ENCODE results near the gene MAN2A1.

The MAN2A1 gene

DNA sequence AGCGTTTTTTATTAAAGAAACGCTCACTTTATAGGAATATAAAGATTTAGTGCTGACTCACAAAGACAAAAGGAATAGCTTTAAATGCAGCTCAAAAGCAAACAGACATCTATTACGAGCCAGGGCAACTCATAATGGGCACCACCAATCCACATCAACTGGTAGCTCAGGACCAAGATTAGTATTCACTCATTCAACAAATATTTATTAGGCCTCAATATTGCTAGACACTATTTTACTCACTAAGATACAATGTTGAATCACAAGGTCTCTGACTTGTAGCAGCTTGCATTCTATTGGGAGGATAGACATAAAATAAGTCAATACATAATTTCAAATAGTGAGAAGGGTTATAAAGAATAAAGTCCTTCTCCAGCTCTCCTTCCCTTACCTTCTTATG lies 8.0 kb upstream of the MAN2A1 start:
- DNase-seq (ENCODE audit: low read depth in 2 of 2) = no peak

- no peak for DNase-seq (ENCODE audit: low read depth in 2 of 2)
Measured at GRCh38 chr5:109682383-109682782, 7.3 kb upstream of the MAN2A1 start.

- no peak for DNase-seq (ENCODE audit: low read depth in 2 of 2)
Measured at GRCh38 chr5:109685916-109686315, 3.8 kb upstream of the MAN2A1 start.

DNA sequence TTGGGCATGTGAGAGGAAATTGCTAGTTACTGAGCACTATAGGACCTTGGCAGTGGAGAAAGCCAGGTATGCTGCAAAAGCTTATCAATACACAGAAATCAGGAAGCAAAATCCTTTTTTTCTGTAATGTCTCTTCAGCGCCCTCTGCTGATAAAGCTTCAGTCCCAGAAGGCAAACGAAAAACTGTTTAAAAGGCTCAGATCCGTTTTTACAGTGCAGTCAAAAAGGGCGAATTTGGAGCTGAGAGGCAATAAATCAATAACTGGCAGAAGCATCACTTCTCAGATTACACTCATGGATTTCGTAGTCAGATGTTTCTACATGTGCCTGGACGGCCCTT lies 1.1 kb upstream of the MAN2A1 start:
- no peak for DNase-seq (ENCODE audit: low read depth in 2 of 2)

GRCh38 chr5:109688970-109689739 lies 572 bp upstream of the MAN2A1 start:
- peak; percentile 42 to 58 for DNase-seq (ENCODE audit: low read depth in 2 of 2)

GRCh38 chr5:109690242-109690974 lies 681 bp downstream of the MAN2A1 start:
- peak; percentile 2 to 21 for DNase-seq (ENCODE audit: low read depth in 2 of 2)

GRCh38 chr5:109690975-109691574 lies 1.3 kb downstream of the MAN2A1 start:
- DNase-seq (ENCODE audit: low read depth in 2 of 2) = peak in 1 of 2 donors; percentile 20

- DNase-seq (ENCODE audit: low read depth in 2 of 2) = no peak
Measured at GRCh38 chr5:109691996-109692395, 2.3 kb downstream of the MAN2A1 start.

DNA sequence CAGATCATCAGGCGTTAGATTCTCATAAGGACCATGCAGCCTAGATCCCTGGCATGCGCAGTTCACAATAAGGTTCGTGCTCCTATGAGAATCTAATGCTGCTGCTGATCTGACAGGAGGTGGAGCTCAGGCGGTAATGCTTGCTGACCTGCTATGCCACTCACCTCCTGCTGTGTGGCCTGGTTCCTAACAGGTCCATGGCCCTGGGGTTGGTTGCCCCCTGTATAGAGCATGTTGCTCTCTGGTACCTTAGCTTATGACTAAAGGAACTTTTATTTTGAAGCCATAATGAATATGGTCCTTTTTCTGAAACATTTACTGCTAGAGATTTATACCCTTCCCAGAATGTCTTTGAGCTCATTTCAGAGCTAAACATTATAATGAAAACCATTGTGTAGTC lies 3.1 kb downstream of the MAN2A1 start:
- DNase-seq (ENCODE audit: low read depth in 2 of 2) = no peak

DNA sequence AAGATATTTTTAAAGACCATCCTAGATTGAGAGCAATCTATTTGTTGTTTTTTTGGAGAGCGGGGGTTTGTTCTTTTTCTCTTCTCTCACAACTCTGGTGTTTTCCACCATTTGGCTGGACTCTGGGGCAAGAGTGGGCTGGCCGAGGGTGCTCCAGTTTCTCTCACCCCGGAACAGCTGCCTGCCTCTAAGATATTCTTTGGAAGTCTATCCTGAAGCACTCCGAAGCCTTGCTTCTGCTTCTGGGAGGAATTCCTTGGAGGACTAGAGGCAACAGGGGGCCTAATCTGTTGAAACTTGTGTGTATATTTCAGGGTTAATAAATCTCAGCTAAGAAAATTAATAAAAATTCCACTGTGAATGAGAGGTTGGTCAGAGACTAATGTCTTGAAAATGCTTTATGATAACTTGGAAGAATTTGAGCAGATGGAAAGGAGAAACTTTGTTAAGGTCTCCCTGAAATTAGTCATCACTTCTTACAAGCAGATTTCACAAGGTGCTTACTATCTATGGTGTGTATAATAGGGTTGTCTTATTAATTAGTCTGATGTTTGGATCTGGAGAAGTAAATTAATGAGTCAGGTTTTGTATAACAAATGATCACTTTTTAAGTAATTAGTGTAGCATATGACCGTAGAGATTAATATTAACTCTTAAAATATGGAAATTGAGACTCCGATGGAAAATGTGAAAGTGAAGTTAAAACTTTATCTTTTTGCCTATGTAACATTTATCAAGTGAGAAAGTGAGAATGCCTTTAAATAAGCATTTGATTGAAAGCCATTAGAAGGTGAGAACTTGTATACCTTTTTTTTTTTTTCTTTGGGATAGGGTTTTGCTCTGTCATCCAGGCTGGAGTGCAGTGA lies 4.0 kb downstream of the MAN2A1 start:
- DNase-seq (ENCODE audit: low read depth in 2 of 2) = no peak

GRCh38 chr5:109694451-109694891 lies 4.7 kb downstream of the MAN2A1 start:
- DNase-seq (ENCODE audit: low read depth in 2 of 2) = no peak

- DNase-seq (ENCODE audit: low read depth in 2 of 2) = no peak
Measured at GRCh38 chr5:109695005-109695926, 5.5 kb downstream of the MAN2A1 start.

GRCh38 chr5:109697339-109697738 lies 7.6 kb downstream of the MAN2A1 start:
- no peak for DNase-seq (ENCODE audit: low read depth in 2 of 2)

DNA sequence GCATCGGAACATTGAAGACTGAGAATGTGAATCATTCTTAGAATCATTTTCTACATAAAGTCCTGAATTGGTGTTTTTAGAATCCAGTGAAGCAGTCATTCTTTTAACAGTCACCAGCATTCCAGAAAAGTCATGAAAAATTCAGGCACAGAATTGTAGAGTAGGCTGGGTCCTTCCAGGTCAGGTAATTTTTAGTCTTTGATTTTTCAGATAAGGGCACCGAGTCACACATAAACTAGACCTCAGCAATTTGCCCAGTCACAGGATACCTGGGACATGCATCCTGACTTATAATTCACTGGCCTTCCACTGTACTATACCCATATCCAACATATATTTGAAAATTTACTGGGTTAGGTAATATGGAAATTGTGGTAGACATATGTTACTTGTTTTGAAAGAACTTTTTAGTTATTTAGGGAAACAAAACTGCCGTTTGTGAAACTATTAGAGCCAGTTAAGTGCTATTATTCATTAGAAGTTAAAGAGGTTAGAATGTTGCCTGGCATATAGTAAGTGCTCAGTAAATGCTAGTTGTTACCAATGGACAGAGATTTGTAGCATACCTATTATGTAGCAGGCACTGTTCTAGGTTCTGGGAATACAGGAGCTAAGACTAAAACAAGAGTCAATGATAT lies 10.9 kb downstream of the MAN2A1 start:
- no peak for DNase-seq (ENCODE audit: low read depth in 2 of 2)

DNA sequence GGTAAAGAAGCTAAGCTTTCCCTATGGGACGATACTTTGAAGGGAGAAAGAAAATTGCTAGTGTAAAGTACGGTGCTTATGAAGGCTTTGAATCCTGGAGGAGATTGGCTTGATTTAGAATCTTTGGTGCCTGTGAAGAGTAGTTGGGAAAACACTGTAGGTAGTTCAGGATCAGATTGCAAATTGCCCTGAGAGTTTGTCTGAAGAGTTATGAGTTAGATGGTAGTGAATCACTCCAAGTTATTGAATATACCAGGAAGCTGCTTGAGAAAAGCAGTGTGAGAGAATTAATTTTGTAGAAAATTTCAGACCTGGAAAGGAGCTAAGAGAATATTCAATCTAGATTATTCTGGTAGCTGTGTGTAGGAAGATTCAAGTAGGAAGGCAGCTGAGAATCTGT lies 11.5 kb downstream of the MAN2A1 start:
- no peak for DNase-seq (ENCODE audit: low read depth in 2 of 2)

DNA sequence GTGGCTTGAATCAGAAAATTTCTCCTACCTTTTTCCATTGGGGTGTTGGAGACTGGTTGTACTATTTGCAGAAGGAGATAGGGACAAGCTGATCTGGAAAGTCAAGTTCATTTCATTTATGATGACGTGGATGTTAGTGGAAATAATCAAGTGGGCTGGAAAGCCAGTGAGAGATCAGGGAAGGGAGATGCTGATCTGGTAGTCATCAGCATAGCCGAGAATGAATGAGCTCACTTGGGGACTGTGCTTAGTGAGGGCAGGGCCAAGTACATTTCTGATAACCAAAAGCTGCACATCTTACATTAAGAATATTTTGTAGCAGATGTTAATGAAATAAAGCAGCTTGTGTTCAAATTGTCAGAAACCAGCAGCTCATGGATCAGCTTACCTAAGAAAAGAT lies 12.1 kb downstream of the MAN2A1 start:
- no peak for DNase-seq (ENCODE audit: low read depth in 2 of 2)

DNA sequence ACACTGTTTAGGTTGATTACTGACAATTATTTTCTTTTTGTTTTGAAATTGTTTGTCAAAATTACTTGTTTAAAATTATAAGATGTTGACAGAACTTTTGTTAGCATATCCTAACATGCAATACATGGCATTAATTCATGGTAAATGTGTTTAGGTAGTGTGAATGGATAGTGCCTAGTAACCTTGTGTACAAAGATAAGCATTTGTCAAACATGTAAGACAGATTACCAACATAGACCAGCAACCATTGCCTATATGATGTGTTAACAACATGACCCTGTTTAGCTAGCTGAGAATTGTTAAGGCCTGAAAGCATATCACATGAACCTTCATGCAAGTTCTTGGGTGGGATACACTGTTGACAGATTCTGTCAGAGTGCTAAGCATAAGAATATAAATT lies 13.4 kb downstream of the MAN2A1 start:
- no peak for DNase-seq (ENCODE audit: low read depth in 2 of 2)

GRCh38 chr5:109703829-109704228 lies 14.1 kb downstream of the MAN2A1 start:
- DNase-seq (ENCODE audit: low read depth in 2 of 2) = no peak

DNA sequence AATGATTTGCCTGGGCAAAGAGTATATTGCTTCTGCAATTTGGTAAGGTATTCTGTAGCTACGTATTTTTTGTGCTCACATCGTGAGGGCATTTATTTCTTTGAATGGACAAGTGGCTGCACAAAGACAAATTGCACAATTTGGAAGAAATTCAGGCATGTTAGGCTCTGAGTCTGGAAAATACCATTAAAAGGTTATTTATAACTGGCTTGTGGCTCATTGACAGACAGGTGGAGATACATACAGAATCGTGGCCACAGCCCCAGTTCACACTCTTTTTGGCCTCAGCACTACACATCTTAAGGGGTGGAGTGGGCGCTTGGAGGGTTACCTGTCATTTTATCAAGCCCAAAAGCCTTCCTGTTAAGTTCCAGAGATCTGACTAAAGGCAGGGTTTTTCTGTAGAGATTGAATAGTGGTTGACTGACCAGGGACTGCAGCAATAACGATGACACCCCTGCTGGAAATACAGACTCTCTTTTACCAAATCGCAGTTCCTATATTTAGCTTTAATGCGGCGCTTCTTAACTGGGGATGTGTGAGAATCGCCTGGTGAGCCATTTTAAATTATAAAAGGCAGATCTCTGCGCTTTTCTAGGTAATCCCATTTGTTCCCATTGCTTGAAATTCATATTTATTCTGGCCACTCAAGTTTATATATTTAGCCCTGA lies 14.7 kb downstream of the MAN2A1 start:
- no peak for DNase-seq (ENCODE audit: low read depth in 2 of 2)

DNA sequence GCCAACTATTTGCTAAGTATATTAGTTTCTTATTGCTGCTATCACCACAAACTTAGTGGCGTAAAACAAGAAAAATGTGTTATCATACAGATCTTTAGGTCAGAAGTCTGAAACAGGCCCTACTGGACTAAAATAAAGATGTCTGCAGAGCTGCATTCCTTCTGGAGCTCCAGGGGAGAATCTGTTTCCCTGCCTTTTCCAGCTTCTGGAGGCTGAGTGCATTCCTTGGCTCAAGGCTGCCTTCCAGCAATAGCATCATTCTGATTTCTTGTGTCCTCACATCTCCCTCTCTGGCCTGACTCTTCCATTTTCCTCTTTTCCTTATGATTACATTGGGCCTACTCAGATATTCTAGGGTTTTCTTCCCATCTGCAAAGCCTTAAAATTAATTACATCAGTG lies 15.9 kb downstream of the MAN2A1 start:
- DNase-seq (ENCODE audit: low read depth in 2 of 2) = no peak

Measured in stimulated activated CD8-positive, alpha-beta memory T cell treated with anti-CD3 and anti-CD28 coated beads, Interleukin-15, amount 100 ng/mL, for 4 hours (primary cell).